ENCODE measurements around the gene SORCS3.

Gene SORCS3

DNA sequence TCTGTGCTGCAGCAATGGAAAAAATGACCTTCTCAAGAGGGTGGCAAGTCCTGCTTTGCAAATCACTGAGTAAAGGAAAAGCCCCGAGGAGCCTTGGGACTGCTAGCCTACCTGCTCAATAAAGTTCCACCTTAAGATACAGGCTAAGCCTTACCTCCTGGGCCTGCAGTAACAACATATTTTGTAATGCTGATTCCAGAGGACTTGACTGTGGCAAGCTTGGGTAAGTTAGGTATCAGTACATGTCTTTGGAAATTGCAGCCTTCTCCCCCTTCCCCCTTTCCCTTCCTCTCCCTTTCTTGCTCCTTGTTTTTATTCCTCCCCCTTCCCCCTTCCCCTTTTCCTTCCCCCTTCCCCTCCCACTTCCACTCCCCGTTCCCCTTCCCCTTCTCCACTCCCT, 126.2 kb downstream of the SORCS3 start:
- Histone ChIP-seq H2AFZ (ENCODE audit: low read length) (no peak overlapping the region), H3K9me2 (replicated peaks; ENCODE audit: low read depth, low read length) (no peaks in the 10 kb centered on the region), H3K36me3 (ENCODE audit: insufficient read depth, low read length) (no peaks in the 10 kb centered on the region), H3K9ac (ENCODE audit: low read depth, low read length, poor library complexity, severe bottlenecking) (no peak overlapping the region), H3K4me1 (ENCODE audit: insufficient read depth, low read length, poor library complexity, severe bottlenecking) (no peaks in the 10 kb centered on the region), H3K27me3 (ENCODE audit: insufficient read depth, low read length, poor library complexity, severe bottlenecking) (no peaks in the 10 kb centered on the region), H4K20me1 (ENCODE audit: insufficient read depth, low read length, poor library complexity, severe bottlenecking) (no peaks in the 10 kb centered on the region), H3K9me3 (ENCODE audit: insufficient read depth, low read depth, low read length) (no peaks in the 10 kb centered on the region), H3K4me3 (ENCODE audit: low read length, poor library complexity, severe bottlenecking) (no peak overlapping the region), H3K79me2 (ENCODE audit: insufficient read depth, low read length) (no peaks in the 10 kb centered on the region), H3F3A (ENCODE audit: low read depth) (no peaks in the 10 kb centered on the region), H3K4me2 (ENCODE audit: low read depth, low read length, poor library complexity, severe bottlenecking) (no peak overlapping the region)
- TF ChIP-seq, protein P1, sequence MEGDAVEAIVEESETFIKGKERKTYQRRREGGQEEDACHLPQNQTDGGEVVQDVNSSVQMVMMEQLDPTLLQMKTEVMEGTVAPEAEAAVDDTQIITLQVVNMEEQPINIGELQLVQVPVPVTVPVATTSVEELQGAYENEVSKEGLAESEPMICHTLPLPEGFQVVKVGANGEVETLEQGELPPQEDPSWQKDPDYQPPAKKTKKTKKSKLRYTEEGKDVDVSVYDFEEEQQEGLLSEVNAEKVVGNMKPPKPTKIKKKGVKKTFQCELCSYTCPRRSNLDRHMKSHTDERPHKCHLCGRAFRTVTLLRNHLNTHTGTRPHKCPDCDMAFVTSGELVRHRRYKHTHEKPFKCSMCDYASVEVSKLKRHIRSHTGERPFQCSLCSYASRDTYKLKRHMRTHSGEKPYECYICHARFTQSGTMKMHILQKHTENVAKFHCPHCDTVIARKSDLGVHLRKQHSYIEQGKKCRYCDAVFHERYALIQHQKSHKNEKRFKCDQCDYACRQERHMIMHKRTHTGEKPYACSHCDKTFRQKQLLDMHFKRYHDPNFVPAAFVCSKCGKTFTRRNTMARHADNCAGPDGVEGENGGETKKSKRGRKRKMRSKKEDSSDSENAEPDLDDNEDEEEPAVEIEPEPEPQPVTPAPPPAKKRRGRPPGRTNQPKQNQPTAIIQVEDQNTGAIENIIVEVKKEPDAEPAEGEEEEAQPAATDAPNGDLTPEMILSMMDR (conservative IDR thresholded peaks at IDR 0.05; ENCODE audit: low read length), result no peak
- TF ChIP-seq EZH2phosphoT487 (IDR thresholded peaks at IDR 0.05; ENCODE audit: borderline replicate concordance), result no peak

- no peaks in the 10 kb centered on the region for H3K9me3 ChIP-seq (ENCODE audit: insufficient read depth, low read depth, low read length)
- no peak overlapping the region for H3K4me3 ChIP-seq (ENCODE audit: low read length, poor library complexity, severe bottlenecking)
- H3F3A ChIP-seq (ENCODE audit: low read depth), result no peaks in the 10 kb centered on the region
- H2AFZ ChIP-seq (ENCODE audit: low read length), result no peak overlapping the region
- no peaks in the 10 kb centered on the region for H3K4me1 ChIP-seq (ENCODE audit: insufficient read depth, low read length, poor library complexity, severe bottlenecking)
- H3K27me3 ChIP-seq (ENCODE audit: insufficient read depth, low read length, poor library complexity, severe bottlenecking), result no peaks in the 10 kb centered on the region
- no peaks in the 10 kb centered on the region for H3K36me3 ChIP-seq (ENCODE audit: insufficient read depth, low read length)
- H4K20me1 ChIP-seq (ENCODE audit: insufficient read depth, low read length, poor library complexity, severe bottlenecking), result no peaks in the 10 kb centered on the region
- no peaks in the 10 kb centered on the region for H3K79me2 ChIP-seq (ENCODE audit: insufficient read depth, low read length)
- no peak overlapping the region for H3K9ac ChIP-seq (ENCODE audit: low read depth, low read length, poor library complexity, severe bottlenecking)
- no peak overlapping the region for H3K4me2 ChIP-seq (ENCODE audit: low read depth, low read length, poor library complexity, severe bottlenecking)
- TF ChIP-seq, protein P1 (conservative IDR thresholded peaks at IDR 0.05; ENCODE audit: low read length), result no peak
- TF ChIP-seq EZH2phosphoT487 (IDR thresholded peaks at IDR 0.05; ENCODE audit: borderline replicate concordance), result no peak
- H3K9me2 ChIP-seq (replicated peaks; ENCODE audit: low read depth, low read length), result no peaks in the 10 kb centered on the region
These were observed 126.7 kb downstream of the SORCS3 start for GRCh38 chr10:104767745-104768144.

DNA sequence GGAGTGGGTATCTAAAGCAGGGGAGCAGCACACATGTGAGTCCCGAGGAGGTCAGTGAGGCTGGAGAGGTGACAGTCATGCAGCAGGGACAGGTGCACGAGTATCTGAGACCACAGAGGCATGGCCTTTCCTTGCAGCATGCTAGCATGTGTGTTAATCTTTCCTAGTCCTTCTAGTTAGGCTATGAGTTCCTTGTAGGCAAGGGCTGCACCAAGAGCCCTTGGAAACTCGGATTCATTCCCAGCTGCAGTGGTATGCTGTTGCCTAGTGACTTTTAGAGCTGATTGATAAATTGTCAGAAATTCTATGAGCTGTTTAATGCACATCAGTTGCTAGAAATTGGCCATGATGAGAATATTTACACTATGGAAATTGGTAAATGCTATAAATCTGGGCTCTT, 132.0 kb downstream of the SORCS3 start:
- Histone ChIP-seq H3K9ac (ENCODE audit: low read depth, low read length, poor library complexity, severe bottlenecking) (no peak overlapping the region), H3K9me3 (ENCODE audit: insufficient read depth, low read depth, low read length) (no peaks in the 10 kb centered on the region), H3F3A (ENCODE audit: low read depth) (no peaks in the 10 kb centered on the region), H4K20me1 (ENCODE audit: insufficient read depth, low read length, poor library complexity, severe bottlenecking) (no peaks in the 10 kb centered on the region), H3K27me3 (ENCODE audit: insufficient read depth, low read length, poor library complexity, severe bottlenecking) (no peaks in the 10 kb centered on the region), H3K4me2 (ENCODE audit: low read depth, low read length, poor library complexity, severe bottlenecking) (no peak overlapping the region), H3K36me3 (ENCODE audit: insufficient read depth, low read length) (no peaks in the 10 kb centered on the region), H3K4me1 (ENCODE audit: insufficient read depth, low read length, poor library complexity, severe bottlenecking) (no peaks in the 10 kb centered on the region), H3K79me2 (ENCODE audit: insufficient read depth, low read length) (no peaks in the 10 kb centered on the region), H3K9me2 (replicated peaks; ENCODE audit: low read depth, low read length) (no peaks in the 10 kb centered on the region), H3K4me3 (ENCODE audit: low read length, poor library complexity, severe bottlenecking) (no peak overlapping the region), H2AFZ (ENCODE audit: low read length) (no peak overlapping the region)
- TF ChIP-seq, protein P1 (conservative IDR thresholded peaks at IDR 0.05; ENCODE audit: low read length), result no peak

Data from Loucy (cell line).